ENCODE measurements around the gene DDX43. TPM values are rescaled to one million over a fixed set of nuclear protein-coding genes. Genes with fewer than 3 reads are reported as not detected.
"Not testable (repeated sequence)": the region's sequence is repeated elsewhere in the genome, so short reads cannot be mapped to it uniquely, and the experiment has no call there.

DDX43 gene
- total RNA-seq, 1 experiment from 2014 or later = 0.33 TPM

GRCh38 chr6:73455865-73456629 is 61.4 kb downstream of the DDX43 start:
- no peak overlapping the region for H2BK5ac ChIP-seq (ENCODE audit: insufficient read length, low read length)
- no peaks in the 10 kb centered on the region for H3K27me3 ChIP-seq (ENCODE audit: insufficient read depth, low read length)
- H2AK5ac ChIP-seq (ENCODE audit: insufficient read length, low read length) = no peak overlapping the region
- no peak overlapping the region for H4K5ac ChIP-seq (ENCODE audit: insufficient read length, low read depth, low read length)
- no peak overlapping the region for H2AFZ ChIP-seq (ENCODE audit: low read length)
- H3K23ac ChIP-seq (ENCODE audit: insufficient read length, low read depth, low read length) = no peak overlapping the region
- no peak overlapping the region for H2BK15ac ChIP-seq (ENCODE audit: low read depth, low read length)
- DNase-seq = no peak
- H3K4me1 ChIP-seq (ENCODE audit: insufficient read depth, low read length) = no peaks in the 10 kb centered on the region
- no peaks in the 10 kb centered on the region for H3K79me1 ChIP-seq (ENCODE audit: insufficient read depth, low read depth, low read length, poor library complexity, severe bottlenecking)
- H3K14ac ChIP-seq (ENCODE audit: insufficient read depth, low read length) = no peak overlapping the region
- no peak overlapping the region for H2BK20ac ChIP-seq (ENCODE audit: low read depth, low read length, poor library complexity, severe bottlenecking)
- Mint-ChIP-seq H3K27ac (no peak overlapping the region), H3K4me3 (no peak overlapping the region), H3K4me1 (peaks cover 0 to 8% of the 10 kb centered on the region in 2 experiments; a peak in 2 of 4 replicates), H3K27me3 (ENCODE audit: low read depth) (peaks cover 16% of the 10 kb centered on the region), H3K36me3 (ENCODE audit: insufficient read depth in 1 of 3, low read depth in 3 of 3) (no peaks in the 10 kb centered on the region), H3K9me3 (no peaks in the 10 kb centered on the region)
- no peak overlapping the region for H3K4ac ChIP-seq (ENCODE audit: low read depth, low read length)
- no peak overlapping the region for H3K9ac ChIP-seq (ENCODE audit: extremely low read depth, insufficient read length, low read length)
- no peak overlapping the region for H2BK120ac ChIP-seq (ENCODE audit: low read depth, low read length, poor library complexity, severe bottlenecking)
- no peak overlapping the region for H4K91ac ChIP-seq (ENCODE audit: insufficient read length, low read depth, low read length)
- no peaks in the 10 kb centered on the region for H3K9me3 ChIP-seq (ENCODE audit: control insufficient read depth, low read depth, low read length)
- no peak overlapping the region for H3K27ac ChIP-seq (ENCODE audit: insufficient read length, low read depth, low read length)
- no peak for TF ChIP-seq CTCF (conservative IDR thresholded peaks at IDR 0.05)
- H3K56ac ChIP-seq (ENCODE audit: insufficient read length, low read depth, low read length) = no peak overlapping the region
- peaks cover 3% of the 10 kb centered on the region for H3K23me2 ChIP-seq (ENCODE audit: insufficient read length, low read depth, low read length, poor library complexity, severe bottlenecking)
- no peak overlapping the region for H4K8ac ChIP-seq (replicated peaks; ENCODE audit: insufficient read length, low read depth, low read length)
- no peak overlapping the region for H2BK12ac ChIP-seq (ENCODE audit: insufficient read length, low read depth, low read length)
- no peaks in the 10 kb centered on the region for H3K79me2 ChIP-seq (ENCODE audit: insufficient read depth, low read length)
- no peak overlapping the region for H3T11ph ChIP-seq (ENCODE audit: low read length)
- H3K4me2 ChIP-seq (ENCODE audit: insufficient read depth, insufficient read length, low read length) = no peak overlapping the region
- no peaks in the 10 kb centered on the region for H4K20me1 ChIP-seq (ENCODE audit: control insufficient read depth, insufficient read depth, insufficient read length)
- H3K18ac ChIP-seq (ENCODE audit: insufficient read length, low read depth, low read length) = no peak overlapping the region
- WGBS (ENCODE audit: extremely low coverage, insufficient read length, low lambda C conversion rate) = no CpG with 5 or more reads among the region's 3 CpGs

GRCh38 chr6:73459474-73459873 is 64.8 kb downstream of the DDX43 start:
- not testable (repeated sequence) for H3K4ac ChIP-seq (ENCODE audit: low read depth, low read length); H3K27ac Mint-ChIP-seq; H2BK12ac ChIP-seq (ENCODE audit: insufficient read length, low read depth, low read length); H3K27me3 Mint-ChIP-seq (ENCODE audit: low read depth); H3K79me2 ChIP-seq (ENCODE audit: insufficient read depth, low read length); H3K9me3 Mint-ChIP-seq; H3K9ac ChIP-seq (ENCODE audit: extremely low read depth, insufficient read length, low read length); H3K23ac ChIP-seq (ENCODE audit: insufficient read length, low read depth, low read length); DNase-seq; H2AK5ac ChIP-seq (ENCODE audit: insufficient read length, low read length); H3K79me1 ChIP-seq (ENCODE audit: insufficient read depth, low read depth, low read length, poor library complexity, severe bottlenecking); H2BK20ac ChIP-seq (ENCODE audit: low read depth, low read length, poor library complexity, severe bottlenecking); H3K27ac ChIP-seq (ENCODE audit: insufficient read length, low read depth, low read length); H3K23me2 ChIP-seq (ENCODE audit: insufficient read length, low read depth, low read length, poor library complexity, severe bottlenecking); H2AFZ ChIP-seq (ENCODE audit: low read length); H3K4me2 ChIP-seq (ENCODE audit: insufficient read depth, insufficient read length, low read length); H3K9me3 ChIP-seq (ENCODE audit: control insufficient read depth, low read depth, low read length); H2BK15ac ChIP-seq (ENCODE audit: low read depth, low read length); H4K8ac ChIP-seq (replicated peaks; ENCODE audit: insufficient read length, low read depth, low read length); H4K20me1 ChIP-seq (ENCODE audit: control insufficient read depth, insufficient read depth, insufficient read length); H3K4me3 Mint-ChIP-seq; H4K5ac ChIP-seq (ENCODE audit: insufficient read length, low read depth, low read length); H3K27me3 ChIP-seq (ENCODE audit: insufficient read depth, low read length); H4K91ac ChIP-seq (ENCODE audit: insufficient read length, low read depth, low read length); H3K56ac ChIP-seq (ENCODE audit: insufficient read length, low read depth, low read length); H2BK5ac ChIP-seq (ENCODE audit: insufficient read length, low read length); H3K14ac ChIP-seq (ENCODE audit: insufficient read depth, low read length); H3K4me1 ChIP-seq (ENCODE audit: insufficient read depth, low read length); H3T11ph ChIP-seq (ENCODE audit: low read length); H2BK120ac ChIP-seq (ENCODE audit: low read depth, low read length, poor library complexity, severe bottlenecking); H3K18ac ChIP-seq (ENCODE audit: insufficient read length, low read depth, low read length)
- Mint-ChIP-seq H3K36me3 (ENCODE audit: insufficient read depth in 1 of 3, low read depth in 3 of 3) (peaks cover 4 to 11% (median 9%) of the 10 kb centered on the region in 3 experiments; a peak in 5 of 7 replicates), H3K4me1 (peaks cover 4 to 17% of the 10 kb centered on the region in 2 experiments; a peak in 3 of 4 replicates)
- WGBS (ENCODE audit: extremely low coverage, insufficient read length, low lambda C conversion rate) = no CpG with 5 or more reads among the region's 7 CpGs

Data from H9 (cell line).